Lower lobe of right lung (tissue), 2 donors: ENCODE results near the gene TMEM53. TPM values are rescaled to one million over a fixed set of nuclear protein-coding genes. Genes with fewer than 3 reads are reported as not detected.

Experiments used
- ATAC-seq, 2 donors: fragments of 200-7000 bp; cut with Tn5 transposase; one replicate each; pipeline ENCODE4 v1.9.1; 2020 to 2022; ENCODE audit warnings: mild to moderate bottlenecking in 2 of 2, moderate library complexity in 2 of 2
- DNase-seq: peaks from one replicate; pipeline ENCODE4 v3.0.0-alpha.2; 2020
- H3K27ac ChIP-seq: fragments of 200-600 bp; one replicate; pipeline ENCODE4 v1.8.0; 2022
- H3K27me3 ChIP-seq: fragments of 200-600 bp; one replicate; pipeline ENCODE4 v1.8.0; 2022; ENCODE audit warnings: low read depth
- H3K36me3 ChIP-seq: fragments of 200-600 bp; one replicate; pipeline ENCODE4 v1.8.0; 2022; ENCODE audit warnings: mild to moderate bottlenecking
- H3K4me1 ChIP-seq: fragments of 200-600 bp; one replicate; pipeline ENCODE4 v1.8.0; 2022
- H3K4me3 ChIP-seq: fragments of 200-600 bp; one replicate; pipeline ENCODE4 v1.8.0; 2022; ENCODE audit warnings: mild to moderate bottlenecking
- H3K9me3 ChIP-seq: fragments of 200-600 bp; one replicate; pipeline ENCODE4 v1.8.0; 2022
- CTCF ChIP-seq: fragments of 200-600 bp; IDR thresholded peaks from one replicate; pipeline ENCODE4 v1.8.0; 2022; ENCODE audit warnings: antibody characterized with exemption, mild to moderate bottlenecking
- intact Hi-C: fragments of 100-400 bp; cut with DNase I; formaldehyde crosslinking; loops from one replicate; pipeline ENCODE4 v1.11.0; 2022
- total RNA-seq: library from RNA; stranded (reverse); fragmentation: NEBNext Ultra II Directional; extraction: Animal tissue kit (Norgen Biotek cat#: 25700); gene quantifications from one replicate; pipeline ENCODE4 v1.2.1, GENCODE V29; 2021
- donor health status: DM: no; HTN: yes; CAD: no; lungs with severe emphysema.

Gene TMEM53
- total RNA-seq, 1 donor from 2014 or later, result 22.6 TPM

GRCh38 chr1:44696789-44697345 lies 22.6 kb upstream of the TMEM53 start:
- no peak for TF ChIP-seq CTCF
- H3K9me3 ChIP-seq, result no peaks in the 10 kb centered on the region
- no peak overlapping the region for H3K4me3 ChIP-seq
- ATAC-seq, result peak; percentile 41 to 73
- H3K4me1 ChIP-seq, result peaks cover 4% of the 10 kb centered on the region
- H3K36me3 ChIP-seq, result no peaks in the 10 kb centered on the region
- DNase-seq, result no peak
- intact Hi-C loops, result no loop called here
- H3K27me3 ChIP-seq, result no peaks in the 10 kb centered on the region
- no peak overlapping the region for H3K27ac ChIP-seq

GRCh38 chr1:44696101-44696500 lies 21.8 kb upstream of the TMEM53 start:
- intact Hi-C loops, result no loop called here
- H3K27ac ChIP-seq, result no peak overlapping the region
- no peaks in the 10 kb centered on the region for H3K36me3 ChIP-seq
- no peak for ATAC-seq
- H3K4me3 ChIP-seq, result no peak overlapping the region
- TF ChIP-seq CTCF, result no peak
- H3K27me3 ChIP-seq, result no peaks in the 10 kb centered on the region
- H3K4me1 ChIP-seq, result peaks cover 4% of the 10 kb centered on the region
- H3K9me3 ChIP-seq, result no peaks in the 10 kb centered on the region
- DNase-seq, result no peak

GRCh38 chr1:44695671-44696070 lies 21.4 kb upstream of the TMEM53 start:
- peaks cover 4% of the 10 kb centered on the region for H3K4me1 ChIP-seq
- no peaks in the 10 kb centered on the region for H3K36me3 ChIP-seq
- H3K27me3 ChIP-seq, result no peaks in the 10 kb centered on the region
- DNase-seq (no peak), ATAC-seq (no peak)
- intact Hi-C loops, result no loop called here
- no peak overlapping the region for H3K27ac ChIP-seq
- TF ChIP-seq CTCF, result no peak
- no peaks in the 10 kb centered on the region for H3K9me3 ChIP-seq
- no peak overlapping the region for H3K4me3 ChIP-seq

- intact Hi-C loops, result no loop called here
- no peak overlapping the region for H3K27ac ChIP-seq
- no peaks in the 10 kb centered on the region for H3K36me3 ChIP-seq
- no peak overlapping the region for H3K4me3 ChIP-seq
- ATAC-seq (no peak), DNase-seq (no peak)
- H3K27me3 ChIP-seq, result no peaks in the 10 kb centered on the region
- peaks cover 4% of the 10 kb centered on the region for H3K4me1 ChIP-seq
- no peak for TF ChIP-seq CTCF
- no peaks in the 10 kb centered on the region for H3K9me3 ChIP-seq
Observed at GRCh38 chr1:44694863-44695478, 20.7 kb upstream of the TMEM53 start.

GRCh38 chr1:44693900-44694299 lies 19.6 kb upstream of the TMEM53 start:
- no peak for TF ChIP-seq CTCF
- Histone ChIP-seq H3K36me3 (no peaks in the 10 kb centered on the region), H3K27me3 (no peaks in the 10 kb centered on the region), H3K4me3 (no peak overlapping the region), H3K27ac (no peak overlapping the region), H3K9me3 (no peaks in the 10 kb centered on the region), H3K4me1 (peaks cover 4% of the 10 kb centered on the region)
- ATAC-seq (no peak), DNase-seq (no peak)
- intact Hi-C loops, result no loop called here
